Activated T-helper 2 cell treated with anti-CD3 and anti-CD28 coated beads, Interferon-gamma antibody, Interleukin-2, Interleukin-4, amounts not matched to agents 10 μg/mL and 5 μg/mL and 100 μg/mL, durations not matched to agents 14 hours and 24 hours and 36 hours (primary cell): ENCODE measurements around the gene CHMP6. TPM values are rescaled to one million over a fixed set of nuclear protein-coding genes. Genes with fewer than 3 reads are reported as not detected.

Experiments
- DNase-seq: peaks from one replicate; pipeline ENCODE4 v3.0.0; 2021; ENCODE audit warnings: low spot score
- H3K27ac Mint-ChIP-seq: one replicate; pipeline ENCODE4 v1.8.0; 2021; ENCODE audit warnings: mixed read lengths
- H3K27me3 Mint-ChIP-seq: one replicate; pipeline ENCODE4 v1.8.0; 2021; ENCODE audit warnings: low read depth, mixed read lengths
- H3K36me3 Mint-ChIP-seq: one replicate; pipeline ENCODE4 v1.8.0; 2021; ENCODE audit warnings: low read depth, mixed read lengths
- H3K4me1 Mint-ChIP-seq: one replicate; pipeline ENCODE4 v1.8.0; 2021; ENCODE audit warnings: low read depth, mixed read lengths
- H3K4me3 Mint-ChIP-seq: one replicate; pipeline ENCODE4 v1.8.0; 2021; ENCODE audit warnings: low read depth, mild to moderate bottlenecking, moderate library complexity, mixed read lengths
- H3K9me3 Mint-ChIP-seq: one replicate; pipeline ENCODE4 v1.8.0; 2021; ENCODE audit warnings: mixed read lengths
- intact Hi-C: fragments of 100-400 bp; cut with micrococcal nuclease; formaldehyde crosslinking; loops from one replicate; pipeline ENCODE4 v1.15.1; 2023
- total RNA-seq: library from RNA; stranded (reverse); gene quantifications from 2 replicates; pipeline ENCODE4 v1.2.3, GENCODE V29; 2022

CHMP6 gene
- total RNA-seq, 1 donor from 2014 or later: 36.9 TPM

DNA sequence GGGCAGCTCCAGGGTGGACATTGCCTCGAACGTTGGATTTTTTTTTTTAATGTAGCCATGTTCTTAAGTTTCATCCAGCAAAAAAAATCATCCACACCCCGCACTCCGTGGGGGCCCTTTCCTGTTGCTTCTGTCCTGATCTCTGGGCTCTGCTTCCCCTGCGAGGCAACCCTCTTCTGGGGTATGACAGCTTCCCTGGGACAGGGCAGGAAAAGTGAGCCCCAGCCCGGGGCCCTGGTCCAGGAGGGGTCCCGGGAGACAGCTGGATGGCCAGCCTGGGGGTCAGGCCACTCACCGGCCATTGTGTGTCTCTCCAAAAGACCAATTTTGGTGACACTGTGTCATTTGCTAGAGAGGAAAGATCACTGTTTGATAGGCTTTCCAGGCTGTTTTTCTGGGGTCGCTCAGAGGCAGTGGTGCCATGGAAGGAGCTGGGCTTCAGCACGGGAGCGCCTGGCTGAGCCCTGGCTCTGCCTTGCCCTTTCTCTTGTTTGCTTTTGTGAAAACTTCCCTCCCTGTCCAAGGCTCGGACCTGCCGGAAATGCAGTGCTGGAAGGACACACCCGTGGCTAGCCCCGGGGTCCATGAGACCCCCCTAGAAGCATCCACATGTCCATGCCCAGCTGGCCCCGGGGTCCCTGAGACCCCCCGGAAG lies 41.0 kb upstream of the CHMP6 start:
- Mint-ChIP-seq H3K4me3 (no peak overlapping the region), H3K4me1 (no peaks in the 10 kb centered on the region), H3K36me3 (peaks cover 56% of the 10 kb centered on the region), H3K27ac (no peak overlapping the region), H3K9me3 (no peaks in the 10 kb centered on the region), H3K27me3 (no peaks in the 10 kb centered on the region)
- intact Hi-C loops: no loop called here
- no peak for DNase-seq

DNA sequence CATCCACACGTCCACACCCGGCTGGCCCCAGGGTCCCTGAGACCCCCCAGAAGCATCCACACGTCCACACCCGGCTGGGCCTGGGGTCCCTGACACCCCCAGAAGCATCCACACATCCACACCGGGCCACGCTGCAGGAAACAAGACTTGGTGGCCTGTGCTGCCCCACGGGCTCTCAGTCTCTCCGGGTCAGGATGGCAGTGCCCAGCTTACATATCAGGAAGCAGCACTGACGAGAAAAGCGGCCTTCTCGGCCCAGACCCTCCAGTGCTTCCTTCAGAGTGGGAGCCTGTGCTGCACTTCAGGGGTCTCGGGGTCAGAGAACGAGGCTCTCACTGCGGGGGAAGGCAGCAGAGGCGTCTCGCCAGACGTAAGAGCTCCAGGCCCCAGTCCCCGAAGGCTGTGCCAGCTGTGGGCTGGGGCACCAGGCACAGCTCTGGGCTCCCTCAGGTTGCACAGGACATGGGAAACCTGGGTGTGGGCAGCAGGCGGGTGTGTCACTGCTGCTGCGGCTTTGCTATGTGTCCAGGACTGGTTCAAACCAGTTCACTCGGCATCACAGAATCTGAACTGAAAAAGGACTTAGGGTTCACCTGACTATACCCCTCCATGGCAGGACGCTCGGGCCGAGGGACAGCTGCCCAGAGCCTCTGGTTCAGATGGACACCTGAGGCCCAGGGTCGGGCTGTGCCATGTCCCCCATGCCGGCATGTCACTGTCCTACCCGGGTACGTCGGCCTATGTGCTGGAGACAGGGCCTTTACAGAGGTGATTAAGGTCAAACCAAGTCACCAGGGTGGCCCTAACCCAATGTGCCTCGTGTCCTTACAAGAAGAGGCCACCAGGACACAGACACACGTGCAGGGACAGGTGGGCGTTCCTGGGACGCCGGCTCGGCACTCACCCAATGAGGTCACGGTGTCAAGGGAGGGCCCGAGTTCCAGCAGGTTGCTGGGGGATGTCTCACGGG lies 40.2 kb upstream of the CHMP6 start:
- intact Hi-C loops: no loop called here
- peaks cover 48% of the 10 kb centered on the region for H3K36me3 Mint-ChIP-seq
- H3K27ac Mint-ChIP-seq: no peak overlapping the region
- H3K4me1 Mint-ChIP-seq: no peaks in the 10 kb centered on the region
- no peaks in the 10 kb centered on the region for H3K27me3 Mint-ChIP-seq
- no peak for DNase-seq
- H3K9me3 Mint-ChIP-seq: no peaks in the 10 kb centered on the region
- no peak overlapping the region for H3K4me3 Mint-ChIP-seq

DNA sequence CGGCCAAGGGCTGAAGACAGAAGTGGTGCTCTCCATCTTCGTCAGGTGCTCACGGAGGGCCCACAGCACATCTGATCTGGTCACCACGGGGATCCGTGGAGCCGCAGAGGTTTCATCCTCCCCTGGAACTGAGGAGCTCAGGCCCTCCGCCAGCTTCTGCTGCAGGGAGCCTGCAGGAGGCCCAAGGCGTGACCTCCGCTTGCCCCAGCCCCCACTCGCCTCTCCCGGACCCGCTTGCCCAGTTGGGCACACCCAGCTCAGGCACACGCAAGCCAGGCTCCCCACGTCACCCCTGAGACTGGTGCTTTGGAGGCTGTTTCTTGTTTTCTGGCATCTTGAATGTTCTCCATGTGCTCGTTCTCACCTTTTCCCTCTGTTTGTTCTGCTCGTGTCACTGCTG lies 39.4 kb upstream of the CHMP6 start:
- no peaks in the 10 kb centered on the region for H3K9me3 Mint-ChIP-seq
- H3K4me3 Mint-ChIP-seq: no peak overlapping the region
- H3K4me1 Mint-ChIP-seq: no peaks in the 10 kb centered on the region
- intact Hi-C loops: no loop called here
- peaks cover 39% of the 10 kb centered on the region for H3K36me3 Mint-ChIP-seq
- no peak for DNase-seq
- no peaks in the 10 kb centered on the region for H3K27me3 Mint-ChIP-seq
- no peak overlapping the region for H3K27ac Mint-ChIP-seq

DNA sequence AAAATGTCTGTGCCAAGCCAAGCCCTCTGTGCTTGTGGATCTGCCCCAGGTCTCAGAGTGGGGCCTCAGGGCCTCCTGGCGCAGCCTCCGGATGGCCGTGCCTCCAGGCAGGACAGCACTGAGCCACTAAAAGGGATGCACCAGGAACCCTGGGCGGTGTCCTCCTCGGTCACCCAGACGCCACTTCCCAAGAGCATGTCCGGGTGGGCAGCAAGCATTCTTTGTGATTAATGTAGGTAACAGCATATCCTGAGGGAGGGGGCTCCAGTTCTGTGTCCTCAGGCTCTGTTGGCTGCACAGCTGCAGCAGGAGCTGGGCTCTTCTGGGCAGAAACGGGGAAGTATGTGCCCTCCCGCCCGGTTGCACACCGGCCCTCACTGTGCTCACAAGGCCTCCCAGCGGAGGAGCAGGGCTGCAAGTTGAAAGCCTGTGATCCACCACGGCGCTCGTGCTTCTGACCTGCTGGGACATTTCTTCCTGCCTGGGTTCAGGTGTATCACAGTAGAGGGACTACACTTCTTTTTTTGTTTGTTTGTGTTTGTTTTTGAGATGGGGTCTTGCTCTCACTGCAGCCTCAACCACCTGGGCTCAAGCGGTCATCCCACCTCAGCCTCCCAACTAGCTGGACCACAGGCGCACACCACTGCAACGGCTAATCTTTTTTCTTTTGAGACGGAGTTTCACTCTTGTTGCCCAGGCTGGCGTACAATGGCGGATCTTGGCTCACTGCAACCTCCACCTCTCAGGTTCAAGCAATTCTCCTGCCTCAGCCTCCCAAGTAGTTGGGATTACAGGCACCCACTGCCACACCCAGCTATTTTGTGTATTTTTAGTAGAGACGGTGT lies 37.9 kb upstream of the CHMP6 start:
- intact Hi-C loops: no loop called here
- H3K4me3 Mint-ChIP-seq: no peak overlapping the region
- H3K4me1 Mint-ChIP-seq: no peaks in the 10 kb centered on the region
- no peak overlapping the region for H3K27ac Mint-ChIP-seq
- DNase-seq: no peak
- H3K9me3 Mint-ChIP-seq: no peaks in the 10 kb centered on the region
- H3K27me3 Mint-ChIP-seq: no peaks in the 10 kb centered on the region
- peaks cover 31% of the 10 kb centered on the region for H3K36me3 Mint-ChIP-seq

DNA sequence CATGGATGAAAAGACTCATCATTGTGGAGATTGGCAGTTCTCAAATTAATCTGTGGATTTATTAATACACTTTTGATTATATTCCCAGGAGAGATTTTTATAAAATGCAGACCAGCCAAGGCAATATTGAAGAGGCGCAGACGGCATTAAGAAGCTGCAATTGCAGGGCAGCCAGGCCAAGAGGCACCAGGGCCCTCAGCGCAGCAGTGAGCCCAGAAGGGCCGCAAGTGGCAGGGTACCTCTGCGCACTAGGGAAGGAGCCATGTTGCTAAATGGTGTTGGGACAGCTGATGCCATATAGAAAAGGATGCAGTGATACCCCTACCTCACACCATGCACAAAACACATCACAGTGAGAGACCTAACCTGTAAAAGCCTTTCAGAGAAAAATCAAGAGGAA lies 36.6 kb upstream of the CHMP6 start:
- Mint-ChIP-seq H3K4me3 (no peak overlapping the region), H3K27me3 (no peaks in the 10 kb centered on the region), H3K36me3 (peaks cover 31% of the 10 kb centered on the region), H3K4me1 (no peaks in the 10 kb centered on the region), H3K9me3 (no peaks in the 10 kb centered on the region), H3K27ac (no peak overlapping the region)
- no peak for DNase-seq
- intact Hi-C loops: no loop called here

DNA sequence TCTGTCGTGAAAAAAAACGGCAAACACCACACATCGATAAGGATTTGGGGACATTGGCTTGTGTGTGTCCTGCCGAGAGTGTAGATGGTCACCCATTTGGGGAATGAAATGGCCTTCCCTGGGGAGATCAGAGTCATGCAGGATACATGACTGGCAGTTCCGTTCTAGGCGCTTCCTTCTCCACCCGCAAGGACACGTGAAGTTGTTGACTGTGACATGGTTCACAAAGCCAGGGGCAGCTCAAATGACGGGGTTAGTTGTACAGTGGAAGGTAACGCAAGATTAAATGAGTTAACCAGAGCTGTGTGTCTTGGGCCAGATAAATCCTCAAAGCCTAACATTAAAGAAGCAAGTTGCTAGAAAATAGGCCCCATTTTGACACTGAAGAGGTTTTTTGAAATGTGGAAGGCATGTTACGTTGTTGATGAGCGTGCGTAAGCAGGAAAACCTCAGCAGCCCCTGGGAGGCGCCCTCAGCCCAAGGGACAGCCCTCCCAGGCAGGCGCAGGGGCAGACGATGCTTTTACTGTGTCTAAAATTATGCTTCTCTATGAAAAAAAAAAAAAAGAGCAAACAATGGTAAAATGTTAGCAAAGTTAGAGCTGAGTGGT lies 35.9 kb upstream of the CHMP6 start:
- DNase-seq: no peak

DNA sequence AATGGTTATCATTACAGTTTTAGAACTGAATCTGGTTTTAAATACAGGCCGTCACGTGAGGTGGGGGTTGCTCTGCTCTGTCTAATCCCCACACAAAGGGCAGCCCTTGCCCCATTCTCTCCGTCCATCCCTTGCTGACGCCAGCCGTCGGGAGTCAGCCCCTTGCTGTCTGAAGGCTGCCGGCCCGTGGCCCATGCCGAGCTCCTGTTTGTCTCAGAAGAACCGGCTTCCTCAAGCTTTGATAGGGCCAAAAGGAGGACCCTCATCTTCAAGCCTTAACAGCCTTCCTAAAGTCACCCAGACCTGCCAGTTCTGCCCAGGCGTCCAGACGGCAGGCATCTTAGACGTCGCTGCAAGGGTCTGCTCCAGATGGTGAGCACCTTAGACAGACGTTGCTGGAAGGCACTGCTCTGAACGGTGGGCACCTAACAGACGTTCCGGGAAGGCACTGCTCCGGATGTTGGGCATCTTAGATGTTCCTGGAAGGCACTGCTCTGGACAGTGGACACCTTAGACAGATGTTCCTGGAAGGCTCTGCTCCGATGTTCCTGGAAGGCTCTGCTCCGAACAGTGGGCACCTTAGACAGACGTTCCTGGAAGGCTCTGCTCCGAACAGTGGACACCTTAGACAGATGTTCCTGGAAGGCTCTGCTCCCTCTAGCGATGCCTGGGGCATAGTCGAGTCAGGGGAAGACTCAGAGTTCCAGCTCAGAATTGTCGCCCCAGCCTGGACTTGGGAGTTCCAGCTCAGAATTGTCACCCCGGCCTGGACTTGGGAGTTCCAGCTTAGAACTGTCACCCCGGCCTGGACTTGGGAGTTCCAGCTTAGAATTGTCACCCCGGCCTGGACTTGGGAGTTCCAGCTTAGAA lies 35.1 kb upstream of the CHMP6 start:
- intact Hi-C loops: no loop called here
- Mint-ChIP-seq H3K4me1 (no peaks in the 10 kb centered on the region), H3K27ac (no peak overlapping the region), H3K36me3 (peaks cover 27% of the 10 kb centered on the region), H3K9me3 (no peaks in the 10 kb centered on the region), H3K4me3 (no peak overlapping the region), H3K27me3 (no peaks in the 10 kb centered on the region)
- DNase-seq: no peak

More for the DNA sequence above, 35.9 kb upstream of the CHMP6 start:
- Mint-ChIP-seq H3K4me3 (no peak overlapping the region), H3K27ac (no peak overlapping the region), H3K27me3 (no peaks in the 10 kb centered on the region), H3K36me3 (peaks cover 28% of the 10 kb centered on the region), H3K4me1 (no peaks in the 10 kb centered on the region), H3K9me3 (no peaks in the 10 kb centered on the region)
- intact Hi-C loops: no loop called here

DNA sequence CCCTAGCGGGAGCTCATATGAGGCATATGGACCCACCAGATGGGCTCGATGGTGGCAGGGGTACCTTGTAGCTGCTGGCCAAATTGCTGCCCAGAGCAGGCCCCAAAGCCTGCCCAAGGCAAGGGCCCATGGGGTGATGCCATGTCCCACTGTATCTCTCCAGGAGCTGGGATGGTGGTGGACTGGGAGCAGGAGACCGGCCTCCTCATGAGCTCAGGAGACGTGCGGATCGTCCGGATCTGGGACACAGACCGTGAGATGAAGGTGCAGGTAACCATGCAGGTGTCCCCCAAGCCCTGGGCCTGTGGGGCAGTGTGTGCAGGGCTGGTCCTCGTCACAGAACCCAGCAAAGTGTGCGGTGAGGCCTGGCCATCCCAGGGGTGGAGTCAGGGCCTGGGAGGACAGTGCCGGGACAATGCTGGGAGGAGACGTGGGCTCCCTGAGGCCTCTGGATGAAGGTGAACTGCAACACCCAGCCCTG lies 34.1 kb upstream of the CHMP6 start:
- H3K4me1 Mint-ChIP-seq: no peaks in the 10 kb centered on the region
- DNase-seq: no peak
- no peak overlapping the region for H3K4me3 Mint-ChIP-seq
- no peaks in the 10 kb centered on the region for H3K27me3 Mint-ChIP-seq
- intact Hi-C loops: no loop called here
- H3K9me3 Mint-ChIP-seq: no peaks in the 10 kb centered on the region
- no peak overlapping the region for H3K27ac Mint-ChIP-seq
- peaks cover 21% of the 10 kb centered on the region for H3K36me3 Mint-ChIP-seq

DNA sequence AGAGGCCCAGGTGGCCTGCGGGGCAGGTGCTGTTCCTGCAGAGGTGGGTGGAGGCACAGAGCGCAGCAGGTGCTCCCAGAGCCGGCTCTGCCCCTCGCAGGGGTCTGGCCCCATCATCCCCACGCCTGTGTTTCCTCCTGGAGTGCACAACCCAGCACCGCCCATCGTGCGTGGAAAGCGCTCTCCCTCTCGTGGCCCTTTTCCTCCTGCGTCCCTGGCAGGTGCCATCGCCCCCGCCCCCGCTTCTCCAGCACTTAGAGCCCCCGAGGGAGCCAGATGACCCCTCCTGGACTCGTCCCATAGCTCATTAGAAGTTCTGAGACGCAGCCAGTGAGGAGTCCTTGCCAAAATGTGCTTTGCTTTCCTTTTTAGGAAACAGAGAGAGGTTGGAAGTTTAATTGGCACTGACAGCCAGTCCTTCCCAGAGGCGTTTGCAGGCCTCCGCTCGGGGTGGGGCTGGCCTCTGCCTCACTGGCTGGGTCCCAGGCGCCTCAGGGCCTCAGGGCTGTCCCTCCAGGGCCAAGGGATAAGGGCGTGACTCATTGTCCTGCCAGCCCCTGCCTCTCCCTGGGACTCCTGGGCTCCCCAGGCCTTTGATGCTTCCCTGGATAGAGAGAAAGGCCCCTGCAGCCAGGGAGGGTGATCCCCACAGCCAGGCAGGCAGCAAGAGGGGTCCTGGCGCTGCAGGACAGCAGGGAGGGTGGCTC lies 32.2 kb upstream of the CHMP6 start:
- Mint-ChIP-seq H3K27ac (no peak overlapping the region), H3K4me3 (no peak overlapping the region), H3K27me3 (no peaks in the 10 kb centered on the region), H3K4me1 (no peaks in the 10 kb centered on the region), H3K9me3 (no peaks in the 10 kb centered on the region), H3K36me3 (peaks cover 13% of the 10 kb centered on the region)
- intact Hi-C loops: no loop called here
- DNase-seq: no peak

DNA sequence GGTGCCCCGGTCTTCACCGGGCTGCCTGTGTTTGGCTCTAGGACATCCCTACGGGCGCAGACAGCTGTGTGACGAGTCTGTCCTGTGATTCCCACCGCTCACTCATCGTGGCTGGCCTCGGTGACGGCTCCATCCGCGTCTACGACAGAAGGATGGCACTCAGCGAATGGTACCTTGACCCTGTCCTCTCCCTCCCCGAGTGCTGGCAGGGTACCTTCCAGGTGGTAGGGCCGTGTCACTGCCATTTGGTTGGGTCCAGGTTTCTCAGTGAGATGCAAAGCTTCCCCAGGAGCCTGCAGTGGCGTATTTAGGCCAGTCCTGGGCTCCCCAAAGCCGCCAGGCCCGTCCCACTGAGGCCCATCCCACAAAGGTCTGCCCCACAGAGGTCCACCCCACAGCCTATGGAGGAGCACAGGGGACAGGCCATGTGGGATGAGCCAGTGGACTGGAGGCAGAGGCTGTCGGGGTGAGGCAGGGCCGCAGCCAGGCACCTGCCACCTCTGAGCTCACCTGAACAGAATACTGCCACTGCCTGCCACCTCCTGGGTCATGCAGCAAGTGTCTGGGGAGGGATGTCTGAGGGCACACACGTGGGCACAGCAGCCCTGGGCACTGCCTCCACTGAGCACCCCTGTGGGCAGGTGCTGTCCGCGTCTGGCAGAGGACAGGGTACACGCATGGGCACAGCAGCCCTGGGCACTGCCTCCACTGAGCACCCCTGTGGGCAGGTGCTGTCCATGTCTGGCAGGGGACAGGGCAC lies 31.4 kb upstream of the CHMP6 start:
- no peaks in the 10 kb centered on the region for H3K4me1 Mint-ChIP-seq
- intact Hi-C loops: no loop called here
- H3K27me3 Mint-ChIP-seq: no peaks in the 10 kb centered on the region
- no peak for DNase-seq
- H3K36me3 Mint-ChIP-seq: peaks cover 9% of the 10 kb centered on the region
- H3K4me3 Mint-ChIP-seq: no peak overlapping the region
- H3K27ac Mint-ChIP-seq: no peak overlapping the region
- H3K9me3 Mint-ChIP-seq: no peaks in the 10 kb centered on the region
